H1 (cell line): ENCODE results near the gene ZBED4. TPM values are rescaled to one million over a fixed set of nuclear protein-coding genes. Genes with fewer than 3 reads are reported as not detected.

Experiments used
- CTCF ChIA-PET: fragments of 300-600 bp; sonication (Branson Sonifier 250); formaldehyde crosslinking; loops from one replicate; lab custom pipeline; 2021; ENCODE audit not compliant: partially characterized antibody; lab: Charles Lee
- POLR2A ChIA-PET: fragments of 300-600 bp; sonication (Branson Sonifier 250); formaldehyde crosslinking; loops from one replicate; lab custom pipeline; 2021; ENCODE audit warnings: inconsistent platforms; ENCODE audit not compliant: partially characterized antibody; lab: Charles Lee
- DNase-seq, 2 experiments: peaks; one replicate each; pipeline versions ENCODE4 v3.0.0 to v3.0.0-alpha.2; 2010 to 2022; ENCODE audit warnings: low spot score in 2 of 2, low read depth in 1 of 2, mixed read lengths in 1 of 2
- FAIRE-seq: peaks from 2 replicates; lab custom pipeline; 2011; peaks lifted over from hg19 to GRCh38; lab: Jason Lieb, UNC
- H2AFZ ChIP-seq: 2 replicates; pipeline ENCODE4 v1.8.1; 2012; ENCODE audit warnings: low read length, inconsistent platforms
- H2AK5ac ChIP-seq: 2 replicates; pipeline ENCODE4 v1.6.1; 2013; ENCODE audit warnings: low read depth, low read length
- H2BK120ac ChIP-seq: replicated peaks from 2 replicates; pipeline ENCODE3; 2013; ENCODE audit warnings: low read depth, low read length, inconsistent platforms
- H2BK12ac ChIP-seq: 2 replicates; pipeline ENCODE4 v1.6.1; 2013; ENCODE audit warnings: low read depth, low read length
- H2BK15ac ChIP-seq: 2 replicates; pipeline ENCODE4 v1.6.1; 2013; ENCODE audit warnings: low read length
- H2BK20ac ChIP-seq: 2 replicates; pipeline ENCODE4 v1.6.1; 2013; ENCODE audit warnings: low read length
- H2BK5ac ChIP-seq: 2 replicates; pipeline ENCODE4 v1.6.1; 2013; ENCODE audit warnings: low read depth, low read length
- H3K14ac ChIP-seq: 2 replicates; pipeline ENCODE4 v1.6.1; 2013; ENCODE audit warnings: inconsistent platforms; ENCODE audit not compliant: insufficient read length
- H3K18ac ChIP-seq: 2 replicates; pipeline ENCODE4 v1.6.1; 2013; ENCODE audit warnings: low read length; ENCODE audit errors: extremely low read depth
- H3K23ac ChIP-seq: 2 replicates; pipeline ENCODE4 v1.6.1; 2013; ENCODE audit warnings: inconsistent platforms; ENCODE audit not compliant: insufficient read length
- H3K23me2 ChIP-seq: 2 replicates; pipeline ENCODE4 v1.6.1; 2013; ENCODE audit warnings: low read depth, low read length
- H3K27ac ChIP-seq: 2 replicates; pipeline ENCODE4 v1.6.1; 2011; ENCODE audit warnings: low read depth, low read length, inconsistent platforms
- H3K27me3 ChIP-seq, 4 experiments: replicated peaks in 1 of 4; 1 replicate in 1 of 4; 2 replicates in 3 of 4; pipeline versions ENCODE4 v1.6.1 to v1.8.1; 2011 to 2013; ENCODE audit warnings: low read length in 3 of 4, mild to moderate bottlenecking in 3 of 4, inconsistent platforms in 2 of 4, mixed read lengths in 2 of 4, moderate library complexity in 1 of 4; ENCODE audit not compliant: control insufficient read depth in 3 of 4, insufficient read depth in 3 of 4; ENCODE audit errors: extremely low read depth in 1 of 4
- H3K36me3 ChIP-seq, 4 experiments: 2 replicates each; pipeline versions ENCODE4 v1.6.1 to v1.8.1; 2011 to 2013; ENCODE audit warnings: mild to moderate bottlenecking in 4 of 4, low read length in 3 of 4, moderate library complexity in 2 of 4, control low read depth in 1 of 4, inconsistent platforms in 1 of 4; ENCODE audit not compliant: insufficient read depth in 4 of 4, control insufficient read depth in 2 of 4
- H3K4ac ChIP-seq: replicated peaks from 2 replicates; pipeline ENCODE3; 2013; ENCODE audit warnings: low read length, low read depth, mixed read lengths, inconsistent platforms; ENCODE audit not compliant: insufficient read length
- H3K4me1 ChIP-seq, 4 experiments: replicated peaks in 1 of 4; 1 replicate in 1 of 4; 2 replicates in 3 of 4; pipeline versions ENCODE4 v1.6.1 to v1.8.1; 2011 to 2013; ENCODE audit warnings: low read length in 3 of 4, inconsistent platforms in 2 of 4, mixed read lengths in 1 of 4; ENCODE audit not compliant: insufficient read depth in 4 of 4, control insufficient read depth in 3 of 4
- H3K4me2 ChIP-seq, 2 experiments: 2 replicates each; pipeline versions ENCODE4 v1.6.1 to v1.8.1; 2011 to 2013; ENCODE audit warnings: low read depth in 2 of 2, low read length in 2 of 2, control low read depth in 1 of 2, inconsistent platforms in 1 of 2, mild to moderate bottlenecking in 1 of 2; ENCODE audit not compliant: insufficient read depth in 1 of 2
- H3K4me3 ChIP-seq, 4 experiments: fragments of 200-600, 300-600 bp in 1 of 4; sonication (generic), shearing (Covaris generic), sonication (Bioruptor Twin) in 1 of 4; 2 replicates each; pipeline versions ENCODE4 v1.5.1 to v1.8.1; 2011 to 2016; ENCODE audit warnings: low read length in 4 of 4, low read depth in 3 of 4, control low read depth in 2 of 4, inconsistent platforms in 2 of 4, mild to moderate bottlenecking in 2 of 4, mixed read lengths in 1 of 4, moderate library complexity in 1 of 4; ENCODE audit not compliant: insufficient read depth in 2 of 4; ENCODE audit errors: extremely low read depth in 1 of 4
- H3K56ac ChIP-seq: replicated peaks from 2 replicates; pipeline ENCODE3; 2013; ENCODE audit warnings: low read depth, mild to moderate bottlenecking, mixed read lengths, low read length, inconsistent platforms; ENCODE audit not compliant: insufficient read length
- H3K79me1 ChIP-seq: 2 replicates; pipeline ENCODE4 v1.6.1; 2013; ENCODE audit warnings: low read depth, low read length, control low read depth
- H3K79me2 ChIP-seq, 2 experiments: 2 replicates each; pipeline versions ENCODE4 v1.6.1 to v1.8.1; 2012 to 2013; ENCODE audit warnings: low read length in 2 of 2, mild to moderate bottlenecking in 2 of 2, inconsistent platforms in 1 of 2; ENCODE audit not compliant: insufficient read depth in 2 of 2, control insufficient read depth in 1 of 2
- H3K9ac ChIP-seq, 4 experiments: replicated peaks in 1 of 4; 1 replicate in 1 of 4; 2 replicates in 3 of 4; pipeline versions ENCODE4 v1.6.1 to v1.8.1; 2011 to 2013; ENCODE audit warnings: low read depth in 3 of 4, low read length in 3 of 4, control low read depth in 2 of 4, mild to moderate bottlenecking in 2 of 4, moderate library complexity in 2 of 4, inconsistent platforms in 1 of 4; ENCODE audit errors: extremely low read depth in 1 of 4
- H3K9me3 ChIP-seq, 2 experiments: 2 replicates each; pipeline versions ENCODE4 v1.6.1 to v1.8.1; 2012 to 2013; ENCODE audit warnings: mild to moderate bottlenecking in 2 of 2, moderate library complexity in 2 of 2, control low read depth in 1 of 2, inconsistent platforms in 1 of 2, low read depth in 1 of 2, low read length in 1 of 2, mixed read lengths in 1 of 2; ENCODE audit not compliant: insufficient read depth in 2 of 2
- H4K20me1 ChIP-seq, 2 experiments: replicated peaks in 1 of 2; 2 replicates each; pipeline versions ENCODE3 to v1.8.1; 2011 to 2013; ENCODE audit warnings: inconsistent platforms in 2 of 2, low read length in 2 of 2, mild to moderate bottlenecking in 1 of 2; ENCODE audit not compliant: insufficient read depth in 2 of 2, control insufficient read depth in 1 of 2
- H4K5ac ChIP-seq: 2 replicates; pipeline ENCODE4 v1.6.1; 2013; ENCODE audit warnings: low read length, low read depth, mixed read lengths, inconsistent platforms; ENCODE audit not compliant: insufficient read length
- H4K8ac ChIP-seq: 2 replicates; pipeline ENCODE4 v1.8.0; 2013; ENCODE audit warnings: mild to moderate bottlenecking, moderate library complexity, low read length, inconsistent platforms; ENCODE audit not compliant: insufficient read depth; ENCODE audit errors: extremely low read depth
- H4K91ac ChIP-seq: replicated peaks from 2 replicates; pipeline ENCODE3; 2013; ENCODE audit warnings: low read length, mixed read lengths, inconsistent platforms; ENCODE audit not compliant: insufficient read length
- CBX5 ChIP-seq: fragments of 300-800, 300-1000 bp; sonication (generic); IDR thresholded peaks from 2 replicates; pipeline ENCODE4 v1.7.1; 2016; ENCODE audit warnings: antibody characterized with exemption, low read length, low read depth
- CHD1 ChIP-seq: IDR thresholded peaks from 2 replicates; pipeline ENCODE4 v1.6.1; 2012; ENCODE audit warnings: low read depth, low read length, improper control_type of control experiment
- EP300 ChIP-seq, 2 experiments: IDR thresholded peaks; 1 replicate in 1 of 2; 2 replicates in 1 of 2; pipeline ENCODE4 v1.6.1; 2011 to 2012; ENCODE audit warnings: low read depth in 2 of 2, low read length in 2 of 2, mild to moderate bottlenecking in 2 of 2, borderline replicate concordance in 1 of 2, inconsistent platforms in 1 of 2, moderate library complexity in 1 of 2
- FOSL1 ChIP-seq: IDR thresholded peaks from 2 replicates; pipeline ENCODE4 v1.6.1; 2011; ENCODE audit warnings: mild to moderate bottlenecking, low read depth, low read length, moderate library complexity; ENCODE audit not compliant: insufficient read depth
- JUND ChIP-seq: IDR thresholded peaks from 2 replicates; pipeline ENCODE4 v1.6.1; 2011; ENCODE audit warnings: mild to moderate bottlenecking, improper control_type of control experiment, low read length
- SP1 ChIP-seq: IDR thresholded peaks from 2 replicates; pipeline ENCODE4 v1.6.1; 2011; ENCODE audit warnings: low read depth, low read length
- SRF ChIP-seq: IDR thresholded peaks from 2 replicates; pipeline ENCODE4 v1.6.1; 2011; ENCODE audit warnings: mild to moderate bottlenecking, low read depth, low read length, moderate library complexity
- TAF7 ChIP-seq: optimal IDR thresholded peaks from 2 replicates; pipeline ENCODE3; 2011; ENCODE audit warnings: low read depth, mild to moderate bottlenecking, inconsistent platforms, low read length, moderate library complexity, borderline replicate concordance
- WGBS, 2 experiments: shearing (Covaris generic) in 1 of 2; methylation state at CpG; one replicate each; pipeline versions ENCODE4 v1.1.6 to v1.1.7; 2013 to 2015; ENCODE audit warnings: low lambda C conversion rate in 2 of 2, mixed read lengths in 2 of 2, inconsistent platforms in 1 of 2, low coverage in 1 of 2, missing lambda C conversion rate in 1 of 2; ENCODE audit not compliant: insufficient replicate concordance in 2 of 2, insufficient coverage in 1 of 2, insufficient read length in 1 of 2; ENCODE audit errors: extremely low coverage in 1 of 2, missing lambda C conversion rate in 1 of 2; 5-methylcytosine and 5-hydroxymethylcytosine counted together
- polyA plus RNA-seq, 7 experiments: library from polyadenylated mRNA; depleted of rRNA in 3 of 7; stranded (reverse) in 5 of 7; unstranded in 2 of 7; fragments of >200 nt in 5 of 7; fragments of 200-250 nt in 2 of 7; gene quantifications; 1 replicate in 5 of 7; 2 replicates in 1 of 7; 4 replicates in 1 of 7; pipeline versions ENCODE4 v1.2.1 to v1.2.3, GENCODE V29; 2011 to 2013; ENCODE audit warnings: missing spikeins in 2 of 7, mixed read lengths in 2 of 7
- total RNA-seq: library from RNA; stranded (reverse); fragmentation: NEBNext Ultra II Directional; extraction: Animal tissue kit (Norgen Biotek cat#: 25700); gene quantifications from 2 replicates; pipeline ENCODE4 v1.2.1, GENCODE V29; 2021

ZBED4 gene
- total and polyA plus RNA-seq, 2 of the 8 experiments (the other 6 are each of a cell fraction or from before 2014, with no cell fraction given), result 11.0 to 28.3 TPM

DNA sequence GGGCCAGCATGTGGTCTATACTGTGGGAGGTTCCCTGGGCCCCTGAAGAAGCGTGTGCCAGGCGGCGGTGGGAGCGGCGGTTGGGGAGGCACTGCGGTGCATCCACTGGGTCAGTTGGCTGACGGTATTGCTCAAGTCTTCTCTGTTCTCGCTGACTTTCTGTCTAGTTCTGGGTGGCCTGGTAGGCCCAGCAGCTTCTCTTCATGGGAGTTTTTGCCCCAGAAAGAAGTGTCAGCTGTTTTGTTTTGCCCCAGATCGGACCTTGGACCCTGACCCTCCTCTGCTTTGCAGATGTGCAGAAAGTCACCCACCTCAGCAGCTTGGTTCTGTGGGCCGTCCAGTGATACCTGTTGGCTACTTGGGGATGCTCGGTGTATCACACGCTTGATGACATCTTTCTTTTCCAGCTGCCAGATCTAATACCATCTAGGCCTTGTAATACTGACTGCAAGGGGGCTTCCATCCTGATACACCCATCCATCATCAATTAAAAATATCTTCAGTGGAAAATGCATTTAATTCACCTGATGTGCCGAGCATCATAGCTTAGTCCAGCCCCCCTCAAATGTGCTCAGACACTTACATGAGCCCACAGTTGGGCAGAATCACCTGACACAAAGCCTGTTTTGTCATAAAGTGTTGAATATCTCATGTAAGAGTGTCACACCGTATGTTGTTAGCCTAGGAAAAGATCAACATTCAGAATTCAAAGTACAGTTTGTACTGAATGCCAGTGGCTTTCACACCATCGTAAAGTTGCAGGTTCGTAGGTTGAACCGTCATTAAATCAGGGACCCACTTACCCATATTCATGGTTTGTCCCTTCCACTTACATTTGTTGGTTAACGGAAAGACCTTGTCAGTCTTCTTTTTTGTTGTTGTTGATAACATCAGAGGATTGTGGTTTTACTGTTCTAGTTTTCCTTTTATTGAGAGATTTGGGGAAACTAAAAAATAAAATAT lies 13.9 kb downstream of the ZBED4 start:
- H3K4me2 ChIP-seq, result no peak overlapping the region
- no peak for DNase-seq
- FAIRE-seq, result no peak

More for the DNA sequence above, 13.9 kb downstream of the ZBED4 start:
- Histone ChIP-seq H3K9ac (no peak overlapping the region), H2BK20ac (no peak overlapping the region), H3K23ac (no peak overlapping the region), H2BK15ac (no peak overlapping the region), H2BK120ac (no peak overlapping the region), H3K23me2 (no peaks in the 10 kb centered on the region), H4K91ac (no peak overlapping the region), H3K36me3 (peaks cover 0 to 6% (median 0%) of the 10 kb centered on the region in 4 experiments; a peak in 3 of 8 replicates), H3K4me3 (no peak overlapping the region), H3K27ac (no peak overlapping the region), H3K79me1 (peaks cover 19% of the 10 kb centered on the region), H3K4ac (no peak overlapping the region), H3K56ac (no peak overlapping the region), H3K4me1 (no peaks in the 10 kb centered on the region), H3K9me3 (peaks cover 9 to 10% of the 10 kb centered on the region in 2 experiments), H3K27me3 (no peaks in the 10 kb centered on the region), H4K8ac (no peak overlapping the region), H2AFZ (no peak overlapping the region), H3K79me2 (peaks cover 23 to 91% of the 10 kb centered on the region in 2 experiments), H2BK12ac (no peak overlapping the region), H4K5ac (no peak overlapping the region), H3K14ac (no peak overlapping the region), H4K20me1 (peaks cover 6 to 17% of the 10 kb centered on the region in 2 experiments), H3K18ac (no peak overlapping the region), H2BK5ac (no peak overlapping the region), H2AK5ac (no peak overlapping the region)
- POLR2A ChIA-PET, result no interaction called here
- WGBS, 2 experiments, result 91% methylated on average over 18 of the region's 18 CpGs; no CpG with 5 or more reads in 1 of the 2 experiments
- no peak for TF ChIP-seq SP1
- TF ChIP-seq CHD1, result no peak
- no peak for TF ChIP-seq CBX5
- no peak for TF ChIP-seq FOSL1
- no peak for TF ChIP-seq JUND
- TF ChIP-seq EP300 (IDR thresholded peaks at IDR 0.05; ENCODE audit: borderline replicate concordance in 1 of 2, low read depth in 2 of 2, low read length in 2 of 2), result no peak
- TF ChIP-seq TAF7, result no peak
- TF ChIP-seq SRF, result no peak
- CTCF ChIA-PET, result interaction anchor here (1.4 kb wide), 1 partner anchor 10 kb away, joined by 5 read pairs; no protein-coding TSS in a partner anchor
